Measurements from ENCODE around the gene ATXN7L2. TPM values are rescaled to one million over a fixed set of nuclear protein-coding genes. Genes with fewer than 3 reads are reported as not detected.
A peak's percentile ranks its signal among the peaks of the same experiment; 100 is the strongest.

The ATXN7L2 gene
- total RNA-seq, 1 donor from 2014 or later: 7.4 TPM

DNA sequence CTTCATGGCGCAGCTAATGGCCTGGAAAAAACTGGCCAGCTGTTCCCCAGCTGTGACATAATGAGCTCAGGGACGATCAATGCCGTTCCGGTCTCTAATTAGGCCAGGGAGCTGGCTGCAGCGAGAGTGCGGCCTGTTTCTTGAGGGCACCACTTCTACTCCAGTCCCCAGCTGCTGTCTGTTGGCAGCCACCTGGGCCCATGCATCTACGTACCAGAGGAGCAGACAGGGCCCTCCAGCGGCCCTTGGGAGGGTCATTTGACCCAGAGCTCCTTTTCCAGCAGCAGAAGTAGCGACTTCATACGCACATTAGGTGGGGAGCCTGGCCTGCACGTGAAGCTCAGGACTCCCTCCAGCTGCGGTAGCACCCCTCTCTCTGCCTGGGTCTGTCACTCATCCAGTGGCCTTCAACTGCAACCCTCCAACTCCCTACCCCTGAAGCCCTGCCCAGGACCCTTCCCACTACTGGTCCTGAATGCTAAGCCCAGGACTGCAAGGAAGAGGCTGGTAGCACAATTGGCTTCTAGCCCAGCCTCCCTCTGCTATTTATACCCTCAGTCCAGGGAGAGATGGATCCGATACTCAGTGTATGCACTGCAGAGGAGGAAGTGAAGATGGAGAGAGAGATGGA, 46.9 kb downstream of the ATXN7L2 start:
- TF ChIP-seq, protein P1, sequence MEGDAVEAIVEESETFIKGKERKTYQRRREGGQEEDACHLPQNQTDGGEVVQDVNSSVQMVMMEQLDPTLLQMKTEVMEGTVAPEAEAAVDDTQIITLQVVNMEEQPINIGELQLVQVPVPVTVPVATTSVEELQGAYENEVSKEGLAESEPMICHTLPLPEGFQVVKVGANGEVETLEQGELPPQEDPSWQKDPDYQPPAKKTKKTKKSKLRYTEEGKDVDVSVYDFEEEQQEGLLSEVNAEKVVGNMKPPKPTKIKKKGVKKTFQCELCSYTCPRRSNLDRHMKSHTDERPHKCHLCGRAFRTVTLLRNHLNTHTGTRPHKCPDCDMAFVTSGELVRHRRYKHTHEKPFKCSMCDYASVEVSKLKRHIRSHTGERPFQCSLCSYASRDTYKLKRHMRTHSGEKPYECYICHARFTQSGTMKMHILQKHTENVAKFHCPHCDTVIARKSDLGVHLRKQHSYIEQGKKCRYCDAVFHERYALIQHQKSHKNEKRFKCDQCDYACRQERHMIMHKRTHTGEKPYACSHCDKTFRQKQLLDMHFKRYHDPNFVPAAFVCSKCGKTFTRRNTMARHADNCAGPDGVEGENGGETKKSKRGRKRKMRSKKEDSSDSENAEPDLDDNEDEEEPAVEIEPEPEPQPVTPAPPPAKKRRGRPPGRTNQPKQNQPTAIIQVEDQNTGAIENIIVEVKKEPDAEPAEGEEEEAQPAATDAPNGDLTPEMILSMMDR (conservative IDR thresholded peaks at IDR 0.05; ENCODE audit: low read depth, low read length): no peak
- no peak for DNase-seq (ENCODE audit: low read depth)
- H3K4me3 ChIP-seq (ENCODE audit: low read depth, low read length): no peak overlapping the region

DNA sequence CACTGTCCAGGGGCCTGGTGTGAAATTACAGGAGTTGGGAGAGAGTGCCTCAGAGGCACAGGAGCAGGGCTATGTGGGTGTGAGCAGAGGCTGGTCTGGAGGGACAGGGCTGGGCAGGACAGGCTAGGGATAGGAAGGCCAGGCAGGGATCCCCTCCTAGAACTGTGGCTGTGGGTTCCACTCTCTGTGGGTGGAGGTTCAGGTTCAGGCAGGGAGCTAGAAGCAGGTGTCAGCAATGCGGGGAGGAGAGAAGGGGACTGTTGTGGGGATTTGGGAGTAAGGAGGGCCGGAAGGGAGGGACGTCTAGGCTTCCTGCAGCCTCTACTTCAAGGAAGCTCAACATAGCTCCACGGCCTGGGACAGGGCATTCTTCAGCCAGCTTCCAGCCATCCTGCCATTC, 47.7 kb downstream of the ATXN7L2 start:
- H3K4me3 ChIP-seq (ENCODE audit: low read depth, low read length): no peak overlapping the region
- DNase-seq (ENCODE audit: low read depth): no peak
- TF ChIP-seq, protein P1 (conservative IDR thresholded peaks at IDR 0.05; ENCODE audit: low read depth, low read length): no peak

DNA sequence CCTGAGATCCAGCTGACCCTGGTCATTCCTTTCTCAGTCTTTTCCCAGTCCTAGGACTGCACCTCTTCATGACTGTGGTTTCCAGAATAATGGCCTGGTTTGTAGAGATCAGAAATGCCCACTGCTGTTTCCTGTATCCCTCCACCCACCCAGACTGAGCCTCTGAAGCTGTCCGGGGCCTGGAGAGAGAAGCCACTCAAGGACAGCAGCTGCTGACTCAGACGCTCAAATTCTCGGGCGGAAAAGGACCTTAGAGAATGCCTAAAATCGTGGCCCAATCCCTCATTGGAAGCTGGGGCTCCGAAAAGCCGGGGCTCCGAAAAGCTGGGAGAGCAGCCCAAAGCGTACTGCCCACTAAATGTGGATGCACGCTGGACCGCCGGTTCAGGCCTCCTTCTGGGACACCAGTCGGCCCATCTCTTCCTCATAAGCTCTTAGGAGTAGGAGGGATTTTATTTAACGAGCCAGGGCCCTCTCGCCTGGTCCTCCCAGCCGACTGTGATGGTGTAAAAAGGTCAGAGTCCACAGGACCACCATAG, 48.2 kb downstream of the ATXN7L2 start:
- peak overlapping the region; percentile 26 for H3K4me3 ChIP-seq (ENCODE audit: low read depth, low read length)
- no peak for DNase-seq (ENCODE audit: low read depth)
- TF ChIP-seq, protein P1 (conservative IDR thresholded peaks at IDR 0.05; ENCODE audit: low read depth, low read length): no peak

DNA sequence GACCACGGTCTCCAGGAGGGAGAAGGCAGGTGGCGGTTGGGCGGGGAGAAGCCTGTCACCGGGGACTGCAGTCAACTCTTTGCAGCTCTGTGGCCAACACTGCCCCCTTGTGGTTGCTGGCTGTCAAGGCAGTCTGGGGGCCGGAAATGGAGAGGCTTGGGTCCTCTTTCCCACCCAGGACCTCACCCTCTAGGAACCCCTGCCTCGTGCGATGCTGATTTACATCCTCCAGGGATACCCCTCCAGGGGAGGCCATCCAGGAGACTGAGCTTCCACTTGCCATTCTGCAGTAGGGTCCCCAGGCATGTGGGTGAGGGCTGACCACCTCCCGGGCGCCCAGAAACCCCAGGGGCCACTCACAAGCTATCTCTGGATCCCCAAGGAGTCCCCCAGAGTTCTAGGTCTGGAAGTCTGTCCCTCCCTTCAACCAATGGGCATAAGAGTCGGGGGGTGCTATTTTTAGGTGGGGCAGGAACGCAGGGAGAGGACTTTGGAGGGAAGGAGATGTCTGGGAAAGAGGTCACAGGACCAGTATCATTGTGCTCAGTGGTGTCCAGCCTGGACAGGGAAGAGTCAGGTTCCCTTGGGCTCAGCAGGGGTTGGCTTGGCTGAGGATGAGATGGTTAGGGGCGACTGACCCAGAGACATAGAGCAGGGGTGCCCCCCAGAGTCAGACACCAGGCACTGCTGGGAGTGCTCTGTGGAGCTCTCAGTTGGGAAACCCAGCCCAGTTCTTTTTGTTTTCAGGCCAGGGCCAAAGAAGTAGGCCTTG, 48.8 kb downstream of the ATXN7L2 start:
- DNase-seq (ENCODE audit: low read depth): no peak
- TF ChIP-seq, protein P1 (conservative IDR thresholded peaks at IDR 0.05; ENCODE audit: low read depth, low read length): peak; percentile 94
- H3K4me3 ChIP-seq (ENCODE audit: low read depth, low read length): peak overlapping the region; percentile 26

DNA sequence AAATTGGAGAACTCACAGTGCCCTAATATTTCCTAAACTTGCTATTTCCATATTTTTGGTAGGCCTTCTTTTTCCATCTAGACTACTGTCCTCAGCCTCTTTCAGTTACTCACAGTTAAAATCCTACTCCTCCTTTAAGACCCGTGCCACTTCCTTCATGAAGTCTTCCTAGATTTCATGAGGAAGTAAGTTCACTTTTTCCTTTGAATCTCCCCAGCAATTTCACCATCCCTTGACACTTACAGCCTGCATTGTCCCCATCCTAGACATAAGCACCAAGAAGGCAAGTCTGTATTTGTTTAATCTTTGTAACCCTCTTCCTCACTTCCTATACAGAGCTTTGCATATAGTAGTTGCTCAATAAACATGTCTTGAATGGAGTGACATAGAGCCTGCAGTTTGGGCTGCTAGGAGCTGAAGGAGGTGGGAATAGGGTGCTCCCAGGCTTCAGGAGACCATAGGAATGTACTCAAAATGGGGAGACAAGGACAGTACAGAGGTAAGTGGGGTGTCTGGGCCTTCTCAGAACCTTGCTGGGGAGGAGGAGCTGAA, 50.7 kb downstream of the ATXN7L2 start:
- TF ChIP-seq, protein P1 (conservative IDR thresholded peaks at IDR 0.05; ENCODE audit: low read depth, low read length): no peak

DNA sequence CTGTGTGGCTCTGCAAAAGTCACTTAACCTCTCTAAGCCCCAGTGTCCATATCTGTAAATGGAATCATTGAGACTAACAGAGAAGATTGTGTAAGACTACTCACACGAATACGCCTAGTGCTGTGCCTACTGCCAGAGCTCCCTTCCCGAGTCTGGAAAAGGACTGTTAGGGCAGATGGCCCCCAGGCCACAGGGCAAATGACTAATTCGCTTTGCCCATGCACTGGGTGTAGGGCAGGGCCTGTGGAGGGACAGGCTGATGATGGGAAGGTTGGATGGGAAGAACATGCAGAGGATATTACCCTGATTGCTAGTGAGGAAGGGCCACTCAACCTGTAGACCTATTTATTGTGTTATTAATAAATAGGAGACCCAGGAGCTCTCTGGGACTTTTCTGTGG, 51.8 kb downstream of the ATXN7L2 start:
- TF ChIP-seq, protein P1 (conservative IDR thresholded peaks at IDR 0.05; ENCODE audit: low read depth, low read length): no peak
- H3K4me3 ChIP-seq (ENCODE audit: low read depth, low read length): no peak overlapping the region
- no peak for DNase-seq (ENCODE audit: low read depth)

More for the DNA sequence above, 50.7 kb downstream of the ATXN7L2 start:
- DNase-seq (ENCODE audit: low read depth): no peak
- H3K4me3 ChIP-seq (ENCODE audit: low read depth, low read length): no peak overlapping the region
